ENCODE results near the gene AP3S2. TPM values are rescaled to one million over a fixed set of nuclear protein-coding genes. Genes with fewer than 3 reads are reported as not detected.
"Not testable (repeated sequence)": the region's sequence is repeated elsewhere in the genome, so short reads cannot be mapped to it uniquely, and the experiment has no call there.

The AP3S2 gene
- total RNA-seq: 10 to 100 TPM; 54.0 to 59.3 TPM
- long read RNA-seq, full-length matches to known transcripts: 71 of 125 reads
- long read RNA-seq, partial matches to known transcripts: 0 of 125 reads
- long read RNA-seq, other reads (novel, unspliced or antisense): 54 of 125 reads

- ATAC-seq (peak; percentile 92), DNase-seq (peak; percentile 92)
- intact Hi-C loops (cut with DNase I, micrococcal nuclease): loop anchor here in 1 of 2 donors (10.0 kb wide), 1 partner anchor 181 kb away; no protein-coding TSS in a partner anchor
Measured at GRCh38 chr15:89893696-89894447, at the start of gene AP3S2. TSS of gene AP3S2 (minus strand) at chr15:89893994. CDS start at chr15:89893949, 45 bp downstream.

- intact Hi-C loops (cut with DNase I, micrococcal nuclease): no loop called here
- no peak for DNase-seq
- no peak for ATAC-seq
Measured at GRCh38 chr15:89939910-89940309, 46.1 kb upstream of the AP3S2 start.

- ATAC-seq; intact Hi-C loops (cut with DNase I, micrococcal nuclease); DNase-seq: not testable (repeated sequence)
Measured at GRCh38 chr15:89939377-89939776, 45.6 kb upstream of the AP3S2 start.

GRCh38 chr15:89937365-89938350 lies 43.9 kb upstream of the AP3S2 start:
- DNase-seq (no peak), ATAC-seq (peak; percentile 62)
- intact Hi-C loops (cut with DNase I, micrococcal nuclease): no loop called here

- DNase-seq: no peak
- intact Hi-C loops (cut with DNase I, micrococcal nuclease): no loop called here
- no peak for ATAC-seq
Measured at GRCh38 chr15:89936786-89937265, 43.0 kb upstream of the AP3S2 start.

- ATAC-seq: no peak
- no peak for DNase-seq
- intact Hi-C loops (cut with DNase I, micrococcal nuclease): no loop called here
Measured at GRCh38 chr15:89936051-89936785, 42.4 kb upstream of the AP3S2 start.

- no peak for DNase-seq
- no peak for ATAC-seq
- intact Hi-C loops (cut with DNase I, micrococcal nuclease): no loop called here
Measured at GRCh38 chr15:89932880-89933279, 39.1 kb upstream of the AP3S2 start.

- DNase-seq (no peak), ATAC-seq (no peak)
- intact Hi-C loops (cut with DNase I, micrococcal nuclease): no loop called here
Measured at GRCh38 chr15:89928421-89928820, 34.6 kb upstream of the AP3S2 start.

GRCh38 chr15:89926158-89926557 lies 32.4 kb upstream of the AP3S2 start:
- intact Hi-C loops (cut with DNase I, micrococcal nuclease): no loop called here
- DNase-seq (no peak), ATAC-seq (no peak)

GRCh38 chr15:89917442-89918101 lies 23.8 kb upstream of the AP3S2 start:
- intact Hi-C loops (cut with DNase I, micrococcal nuclease): no loop called here
- DNase-seq: no peak
- ATAC-seq: no peak

GRCh38 chr15:89916660-89917059 lies 22.9 kb upstream of the AP3S2 start:
- intact Hi-C loops (cut with DNase I, micrococcal nuclease): no loop called here
- ATAC-seq (no peak), DNase-seq (no peak)

- peak in 1 of 2 donors; percentile 76 for DNase-seq
- intact Hi-C loops (cut with DNase I, micrococcal nuclease): no loop called here
Measured at GRCh38 chr15:89912674-89913396, 19.0 kb upstream of the AP3S2 start, which contains the start of gene ARPIN. TSS of gene ARPIN (minus strand) at chr15:89912952. CDS start at chr15:89912835, 117 bp downstream.

GRCh38 chr15:89912145-89912673 lies 18.4 kb upstream of the AP3S2 start:
- DNase-seq (peak; percentile 70 to 76), ATAC-seq (peak; percentile 78)
- intact Hi-C loops (cut with DNase I, micrococcal nuclease): no loop called here

More at GRCh38 chr15:89912674-89913396, 19.0 kb upstream of the AP3S2 start, which contains the start of gene ARPIN:
- peak; percentile 76 for ATAC-seq

GRCh38 chr15:89910891-89911626 lies 17.3 kb upstream of the AP3S2 start:
- ATAC-seq (no peak), DNase-seq (no peak)
- intact Hi-C loops (cut with DNase I, micrococcal nuclease): no loop called here

GRCh38 chr15:89909611-89910010 lies 15.8 kb upstream of the AP3S2 start:
- intact Hi-C loops (cut with DNase I, micrococcal nuclease): no loop called here
- no peak for ATAC-seq
- no peak for DNase-seq

- intact Hi-C loops (cut with DNase I, micrococcal nuclease): no loop called here
- no peak for DNase-seq
- ATAC-seq: no peak
Measured at GRCh38 chr15:89908226-89908625, 14.4 kb upstream of the AP3S2 start.

All from left colon (tissue), 2 donors.